Fibroblast of pulmonary artery (primary cell): Measurements from ENCODE around the gene MPRIP.

Experiments
- DNase-seq: peaks from one replicate; pipeline ENCODE4 v3.0.0-alpha.2; 2010; ENCODE audit warnings: low read depth
- H3K4me3 ChIP-seq: replicated peaks from 2 replicates; pipeline ENCODE4 v1.5.1; 2011; ENCODE audit warnings: low read depth, mild to moderate bottlenecking, control low read depth, low read length, moderate library complexity
- CTCF ChIP-seq: IDR thresholded peaks from 2 replicates; pipeline ENCODE4 v1.5.1; 2011; ENCODE audit warnings: mild to moderate bottlenecking, control low read depth, low read length, inconsistent platforms; ENCODE audit errors: missing control alignments

MPRIP gene

GRCh38 chr17:17030515-17031211, 11.6 kb upstream of the MPRIP start:
- DNase-seq, result no peak
- no peak for TF ChIP-seq CTCF
- no peak overlapping the region for H3K4me3 ChIP-seq

GRCh38 chr17:17032131-17032692, 10.0 kb upstream of the MPRIP start:
- H3K4me3 ChIP-seq, result no peak overlapping the region
- TF ChIP-seq CTCF, result no peak
- DNase-seq, result peak; percentile 70

- no peak for DNase-seq
These were observed 8.8 kb upstream of the MPRIP start for GRCh38 chr17:17033466-17033865.

GRCh38 chr17:17034026-17034425, 8.2 kb upstream of the MPRIP start:
- H3K4me3 ChIP-seq, result no peak overlapping the region
- no peak for TF ChIP-seq CTCF
- DNase-seq, result no peak

More at GRCh38 chr17:17033466-17033865, 8.8 kb upstream of the MPRIP start:
- no peak for TF ChIP-seq CTCF
- H3K4me3 ChIP-seq, result no peak overlapping the region

- no peak for DNase-seq
- no peak for TF ChIP-seq CTCF
- no peak overlapping the region for H3K4me3 ChIP-seq
These were observed 7.7 kb upstream of the MPRIP start for GRCh38 chr17:17034496-17035075.

- no peak for DNase-seq
These were observed 6.8 kb upstream of the MPRIP start for GRCh38 chr17:17035490-17035889.

More at GRCh38 chr17:17035490-17035889, 6.8 kb upstream of the MPRIP start:
- H3K4me3 ChIP-seq, result no peak overlapping the region
- TF ChIP-seq CTCF, result no peak
